D721Med (cell line): ENCODE data around the gene LIPN.

Source experiments
- DNase-seq: peaks from one replicate; pipeline ENCODE4 v3.0.0; 2011; ENCODE audit warnings: low spot score; ENCODE audit not compliant: insufficient read length
- FAIRE-seq: peaks from 2 replicates; lab custom pipeline; 2011; peaks lifted over from hg19 to GRCh38; lab: Jason Lieb, UNC
- TF ChIP-seq, protein P1 (sequence below): IDR thresholded peaks from 2 replicates; pipeline ENCODE4 v1.5.1; 2012; ENCODE audit warnings: mild to moderate bottlenecking, control low read depth; ENCODE audit not compliant: insufficient read depth; ENCODE audit errors: missing control alignments

Gene LIPN

DNA sequence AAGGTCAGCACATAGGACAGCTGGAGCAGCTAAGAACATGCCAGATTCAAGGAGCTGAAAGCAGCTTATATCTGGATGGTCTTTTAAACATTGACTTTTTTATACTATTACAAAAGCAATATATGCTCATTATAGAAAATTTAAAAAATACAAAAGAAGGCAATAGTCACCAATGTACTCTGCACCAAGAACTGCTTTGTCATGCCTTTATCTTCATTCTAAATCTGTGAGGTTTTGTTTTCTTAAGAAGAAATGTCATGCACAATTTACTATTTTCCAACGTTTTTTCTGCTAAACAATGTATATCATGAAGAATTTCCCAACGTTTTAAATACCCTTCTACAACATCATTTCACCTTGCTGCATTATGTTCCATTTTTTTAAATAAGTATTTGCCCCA lies 45.5 kb downstream of the LIPN start:
- FAIRE-seq = no peak
- TF ChIP-seq, protein P1, sequence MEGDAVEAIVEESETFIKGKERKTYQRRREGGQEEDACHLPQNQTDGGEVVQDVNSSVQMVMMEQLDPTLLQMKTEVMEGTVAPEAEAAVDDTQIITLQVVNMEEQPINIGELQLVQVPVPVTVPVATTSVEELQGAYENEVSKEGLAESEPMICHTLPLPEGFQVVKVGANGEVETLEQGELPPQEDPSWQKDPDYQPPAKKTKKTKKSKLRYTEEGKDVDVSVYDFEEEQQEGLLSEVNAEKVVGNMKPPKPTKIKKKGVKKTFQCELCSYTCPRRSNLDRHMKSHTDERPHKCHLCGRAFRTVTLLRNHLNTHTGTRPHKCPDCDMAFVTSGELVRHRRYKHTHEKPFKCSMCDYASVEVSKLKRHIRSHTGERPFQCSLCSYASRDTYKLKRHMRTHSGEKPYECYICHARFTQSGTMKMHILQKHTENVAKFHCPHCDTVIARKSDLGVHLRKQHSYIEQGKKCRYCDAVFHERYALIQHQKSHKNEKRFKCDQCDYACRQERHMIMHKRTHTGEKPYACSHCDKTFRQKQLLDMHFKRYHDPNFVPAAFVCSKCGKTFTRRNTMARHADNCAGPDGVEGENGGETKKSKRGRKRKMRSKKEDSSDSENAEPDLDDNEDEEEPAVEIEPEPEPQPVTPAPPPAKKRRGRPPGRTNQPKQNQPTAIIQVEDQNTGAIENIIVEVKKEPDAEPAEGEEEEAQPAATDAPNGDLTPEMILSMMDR = no peak
- no peak for DNase-seq

GRCh38 chr10:88805924-88806323 lies 46.1 kb downstream of the LIPN start:
- FAIRE-seq (no peak), DNase-seq (no peak)
- TF ChIP-seq, protein P1 = no peak

GRCh38 chr10:88809621-88810020 lies 49.8 kb downstream of the LIPN start:
- FAIRE-seq (no peak), DNase-seq (no peak)
- TF ChIP-seq, protein P1 = no peak

GRCh38 chr10:88810196-88810961 lies 50.6 kb downstream of the LIPN start:
- TF ChIP-seq, protein P1 = peak; percentile 61
- peak; percentile 44 for FAIRE-seq
- no peak for DNase-seq

DNA sequence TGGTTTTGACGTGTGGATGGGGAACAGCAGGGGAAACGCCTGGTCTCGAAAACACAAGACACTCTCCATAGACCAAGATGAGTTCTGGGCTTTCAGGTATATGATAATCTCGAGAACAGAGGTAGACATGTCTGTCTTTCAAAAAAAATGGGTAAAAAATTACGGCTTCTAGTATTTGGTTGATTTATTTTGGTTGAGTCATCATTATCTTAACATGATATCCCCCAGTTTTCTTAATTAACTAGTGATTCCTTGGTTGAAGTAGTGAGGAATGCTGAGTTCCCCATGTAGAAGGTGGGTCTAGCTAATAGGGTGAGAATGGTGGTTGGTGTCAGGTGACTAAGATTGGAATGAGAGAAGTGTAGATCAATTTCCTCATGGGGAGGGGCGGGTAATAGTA lies 53.4 kb downstream of the LIPN start:
- FAIRE-seq (no peak), DNase-seq (no peak)
- TF ChIP-seq, protein P1 = no peak

- no peak for DNase-seq
- TF ChIP-seq, protein P1 = no peak
- no peak for FAIRE-seq
These were observed 59.5 kb downstream of the LIPN start for GRCh38 chr10:88819290-88819689.

GRCh38 chr10:88820748-88821401 lies 61.1 kb downstream of the LIPN start:
- FAIRE-seq (no peak), DNase-seq (no peak)
- TF ChIP-seq, protein P1 = no peak
